GM18907 (cell line): ENCODE data around the gene EIF4A2.

Experiments
- ATAC-seq: cut with Tn5 transposase; IDR thresholded peaks from one replicate; pipeline ENCODE4 v1.9.1; 2021; ENCODE audit warnings: mild to moderate bottlenecking, moderate library complexity; ENCODE audit not compliant: unreplicated experiment

EIF4A2 gene

GRCh38 chr3:186783058-186783730 is at the start of gene EIF4A2:
EIF4A2 (plus strand) TSS chr3:186783577; CDS start chr3:186783611, 34 bp downstream.
- peak; percentile 71 for ATAC-seq

- no peak for ATAC-seq
Observed at GRCh38 chr3:186742618-186743380, 40.6 kb upstream of the EIF4A2 start.

GRCh38 chr3:186743666-186744065 is 39.7 kb upstream of the EIF4A2 start:
- ATAC-seq, result no peak

GRCh38 chr3:186746008-186746407 is 37.4 kb upstream of the EIF4A2 start:
- no peak for ATAC-seq

GRCh38 chr3:186750316-186750715 is 33.1 kb upstream of the EIF4A2 start:
- no peak for ATAC-seq

- ATAC-seq, result no peak
Observed at GRCh38 chr3:186751480-186751879, 31.9 kb upstream of the EIF4A2 start.

GRCh38 chr3:186754006-186754405 is 29.4 kb upstream of the EIF4A2 start:
- no peak for ATAC-seq

GRCh38 chr3:186754871-186755270 is 28.5 kb upstream of the EIF4A2 start:
- ATAC-seq, result no peak

- ATAC-seq, result no peak
Observed at GRCh38 chr3:186757214-186757613, 26.2 kb upstream of the EIF4A2 start.

- ATAC-seq, result no peak
Observed at GRCh38 chr3:186757686-186758220, 25.6 kb upstream of the EIF4A2 start.

- ATAC-seq, result no peak
Observed at GRCh38 chr3:186759231-186759930, 24.0 kb upstream of the EIF4A2 start.

GRCh38 chr3:186760141-186760833 is 23.1 kb upstream of the EIF4A2 start:
- no peak for ATAC-seq

GRCh38 chr3:186760897-186761447 is 22.4 kb upstream of the EIF4A2 start:
- no peak for ATAC-seq

GRCh38 chr3:186772281-186772694 is 11.1 kb upstream of the EIF4A2 start:
- ATAC-seq, result peak; percentile 36

- ATAC-seq, result peak; percentile 92
Observed at GRCh38 chr3:186772701-186773417, 10.5 kb upstream of the EIF4A2 start.

- ATAC-seq, result no peak
Observed at GRCh38 chr3:186775999-186776398, 7.4 kb upstream of the EIF4A2 start.

- no peak for ATAC-seq
Observed at GRCh38 chr3:186779204-186779603, 4.2 kb upstream of the EIF4A2 start.

- peak; percentile 21 for ATAC-seq
Observed at GRCh38 chr3:186782542-186783057, 777 bp upstream of the EIF4A2 start.

GRCh38 chr3:186783731-186784515 is 546 bp downstream of the EIF4A2 start:
- peak; percentile 65 for ATAC-seq
